Fibroblast of skin of left biceps (primary cell): ENCODE results near the gene SLC24A3.

Experiments used
- DNase-seq, 2 experiments: peaks; one replicate each; pipeline ENCODE4 v3.0.0-alpha.2; 2013; ENCODE audit warnings: low read depth in 2 of 2

The SLC24A3 gene

GRCh38 chr20:19594896-19595295 lies 382.5 kb downstream of the SLC24A3 start:
- DNase-seq: no peak

- DNase-seq: no peak
These were observed 385.8 kb downstream of the SLC24A3 start for GRCh38 chr20:19598117-19598850.

- no peak for DNase-seq
These were observed 386.8 kb downstream of the SLC24A3 start for GRCh38 chr20:19599200-19599599.

- DNase-seq: no peak
These were observed 387.6 kb downstream of the SLC24A3 start for GRCh38 chr20:19600042-19600441.

GRCh38 chr20:19601126-19601810 lies 388.8 kb downstream of the SLC24A3 start:
- no peak for DNase-seq

GRCh38 chr20:19602675-19603375 lies 390.4 kb downstream of the SLC24A3 start:
- DNase-seq: no peak

GRCh38 chr20:19603376-19603750 lies 390.9 kb downstream of the SLC24A3 start:
- DNase-seq: no peak

- no peak for DNase-seq
These were observed 393.5 kb downstream of the SLC24A3 start for GRCh38 chr20:19605786-19606485.

GRCh38 chr20:19609642-19610223 lies 397.3 kb downstream of the SLC24A3 start:
- DNase-seq: no peak

GRCh38 chr20:19615629-19616028 lies 403.2 kb downstream of the SLC24A3 start:
- no peak for DNase-seq

- DNase-seq: no peak
These were observed 403.6 kb downstream of the SLC24A3 start for GRCh38 chr20:19616081-19616480.

GRCh38 chr20:19616620-19617019 lies 404.2 kb downstream of the SLC24A3 start:
- no peak for DNase-seq

GRCh38 chr20:19617256-19617655 lies 404.8 kb downstream of the SLC24A3 start:
- DNase-seq: no peak

GRCh38 chr20:19618711-19619110 lies 406.3 kb downstream of the SLC24A3 start:
- DNase-seq: no peak

GRCh38 chr20:19619904-19620430 lies 407.5 kb downstream of the SLC24A3 start:
- DNase-seq: no peak

- no peak for DNase-seq
These were observed 408.0 kb downstream of the SLC24A3 start for GRCh38 chr20:19620446-19620845.

- no peak for DNase-seq
These were observed 408.6 kb downstream of the SLC24A3 start for GRCh38 chr20:19621072-19621471.

- no peak for DNase-seq
These were observed 412.0 kb downstream of the SLC24A3 start for GRCh38 chr20:19624221-19624965.

- no peak for DNase-seq
These were observed 413.0 kb downstream of the SLC24A3 start for GRCh38 chr20:19625426-19625825.

- no peak for DNase-seq
These were observed 414.5 kb downstream of the SLC24A3 start for GRCh38 chr20:19626896-19627295.
